IMR-90 (cell line): ENCODE data around the gene APOBEC3B. TPM values are rescaled to one million over a fixed set of nuclear protein-coding genes. Genes with fewer than 3 reads are reported as not detected.

Source experiments
- ATAC-seq: fragments of 200-7000 bp; cut with Tn5 transposase; 2 replicates; pipeline ENCODE4 v1.9.1; 2020; ENCODE audit warnings: low read depth, mild to moderate bottlenecking, moderate library complexity
- BruUV-seq: library from RNA; stranded (reverse); fragments of 400-500 nt; replicated peaks from 2 replicates; lab custom pipeline; 2021; lab: Mats Ljungman, UMichigan
- CTCF ChIA-PET: fragments of 300-600 bp; formaldehyde crosslinking; extraction: SDS; loops from one replicate; lab custom pipeline; 2021; ENCODE audit warnings: antibody characterized with exemption; lab: Yijun Ruan, JAX
- POLR2A ChIA-PET: fragments of 300-600 bp; sonication (Branson Sonifier 250); formaldehyde crosslinking; loops from one replicate; lab custom pipeline; 2022; ENCODE audit warnings: antibody characterized with exemption; ENCODE audit not compliant: unreplicated experiment; lab: Charles Lee
- DNase-seq: peaks from one replicate; pipeline ENCODE4 v3.0.0; 2013
- H2AFZ ChIP-seq: replicated peaks from 2 replicates; pipeline ENCODE3; 2013; ENCODE audit warnings: low read length, mild to moderate bottlenecking; ENCODE audit not compliant: poor library complexity
- H2AK5ac ChIP-seq: 2 replicates; pipeline ENCODE4 v1.6.1; 2013; ENCODE audit warnings: low read depth, low read length, inconsistent platforms
- H2AK9ac ChIP-seq: replicated peaks from 2 replicates; pipeline ENCODE3; 2013; ENCODE audit warnings: mild to moderate bottlenecking, low read depth, low read length, moderate library complexity; ENCODE audit not compliant: poor library complexity
- H2BK120ac ChIP-seq: 2 replicates; pipeline ENCODE4 v1.6.1; 2013; ENCODE audit warnings: low read depth, low read length, inconsistent platforms
- H2BK15ac ChIP-seq: 3 replicates; pipeline ENCODE4 v1.6.1; 2013; ENCODE audit warnings: low read depth, low read length, inconsistent platforms
- H2BK20ac ChIP-seq: 2 replicates; pipeline ENCODE4 v1.6.1; 2013; ENCODE audit warnings: low read depth, mild to moderate bottlenecking, inconsistent platforms, low read length, moderate library complexity
- H2BK5ac ChIP-seq: 2 replicates; pipeline ENCODE4 v1.6.1; 2013; ENCODE audit warnings: mild to moderate bottlenecking, low read depth, low read length, inconsistent platforms; ENCODE audit not compliant: poor library complexity, severe bottlenecking
- H3K14ac ChIP-seq: replicated peaks from 2 replicates; pipeline ENCODE4 v1.6.1; 2013; ENCODE audit warnings: low read depth, low read length, inconsistent platforms
- H3K18ac ChIP-seq: 2 replicates; pipeline ENCODE4 v1.6.1; 2013; ENCODE audit warnings: low read depth, low read length, control low read depth
- H3K23ac ChIP-seq: 2 replicates; pipeline ENCODE4 v1.6.1; 2013; ENCODE audit warnings: low read depth, low read length, inconsistent platforms
- H3K27ac ChIP-seq: 2 replicates; pipeline ENCODE4 v1.5.1; 2013; ENCODE audit warnings: mild to moderate bottlenecking, control low read depth, low read length; ENCODE audit not compliant: insufficient read depth
- H3K27me3 ChIP-seq: 2 replicates; pipeline ENCODE4 v1.6.1; 2013; ENCODE audit warnings: low read length; ENCODE audit not compliant: control insufficient read depth, insufficient read depth
- H3K36me3 ChIP-seq: 2 replicates; pipeline ENCODE4 v1.6.1; 2013; ENCODE audit warnings: low read length, mixed read lengths; ENCODE audit not compliant: control insufficient read depth, insufficient read depth
- H3K4ac ChIP-seq: 2 replicates; pipeline ENCODE4 v1.6.1; 2013; ENCODE audit warnings: low read depth, low read length, inconsistent platforms
- H3K4me1 ChIP-seq: 2 replicates; pipeline ENCODE4 v1.6.1; 2013; ENCODE audit warnings: low read length, mixed read lengths; ENCODE audit not compliant: control insufficient read depth, insufficient read depth
- H3K4me2 ChIP-seq: 2 replicates; pipeline ENCODE4 v1.6.1; 2013; ENCODE audit warnings: low read depth, mild to moderate bottlenecking, control low read depth, low read length, moderate library complexity
- H3K4me3 ChIP-seq: 2 replicates; pipeline ENCODE4 v1.5.1; 2013; ENCODE audit warnings: low read depth, mild to moderate bottlenecking, control low read depth, low read length, moderate library complexity; ENCODE audit not compliant: insufficient read depth
- H3K56ac ChIP-seq: 2 replicates; pipeline ENCODE4 v1.6.1; 2013; ENCODE audit warnings: low read length, inconsistent platforms; ENCODE audit not compliant: insufficient read depth; ENCODE audit errors: extremely low read depth
- H3K79me1 ChIP-seq, 2 experiments: 2 replicates each; pipeline ENCODE4 v1.6.1; 2013; ENCODE audit warnings: low read length in 2 of 2, inconsistent platforms in 1 of 2, low read depth in 1 of 2
- H3K9ac ChIP-seq: 2 replicates; pipeline ENCODE4 v1.6.1; 2013; ENCODE audit warnings: low read depth, low read length, control low read depth
- H3K9me1 ChIP-seq: 2 replicates; pipeline ENCODE4 v1.6.1; 2013; ENCODE audit warnings: low read length, inconsistent platforms; ENCODE audit not compliant: insufficient read depth
- H3K9me3 ChIP-seq: 2 replicates; pipeline ENCODE4 v1.6.1; 2013; ENCODE audit warnings: low read length; ENCODE audit not compliant: control insufficient read depth, insufficient read depth
- H4K20me1 ChIP-seq: 2 replicates; pipeline ENCODE4 v1.6.1; 2013; ENCODE audit warnings: low read length, inconsistent platforms; ENCODE audit not compliant: insufficient read depth
- H4K5ac ChIP-seq: 2 replicates; pipeline ENCODE4 v1.6.1; 2013; ENCODE audit warnings: mild to moderate bottlenecking, low read depth, low read length, control low read depth
- H4K8ac ChIP-seq, 2 experiments: 2 replicates each; pipeline ENCODE4 v1.6.1; 2013; ENCODE audit warnings: low read depth in 2 of 2, low read length in 2 of 2, control low read depth in 1 of 2, inconsistent platforms in 1 of 2
- H4K91ac ChIP-seq: 2 replicates; pipeline ENCODE4 v1.6.1; 2013; ENCODE audit warnings: low read depth, low read length, inconsistent platforms; ENCODE audit not compliant: insufficient read depth
- BHLHE40 ChIP-seq: fragments of 150-350 bp; IDR thresholded peaks from 2 replicates; pipeline ENCODE4 v1.6.1; 2016; ENCODE audit warnings: mild to moderate bottlenecking, low read depth, low read length
- MAFK ChIP-seq: IDR thresholded peaks from 2 replicates; pipeline ENCODE4 v1.6.1; 2012; ENCODE audit warnings: low read depth, low read length, improper control_type of control experiment
- POLR2A ChIP-seq: IDR thresholded peaks from 2 replicates; pipeline ENCODE4 v1.6.1; 2012; ENCODE audit warnings: mild to moderate bottlenecking, low read depth, low read length
- RCOR1 ChIP-seq: IDR thresholded peaks from 2 replicates; pipeline ENCODE4 v1.6.1; 2012; ENCODE audit warnings: mild to moderate bottlenecking, low read length, improper control_type of control experiment; ENCODE audit not compliant: insufficient replicate concordance
- WGBS, 2 experiments: methylation state at CpG; one replicate each; pipeline versions ENCODE4 v1.1.5 to v1.1.7; 2013; ENCODE audit warnings: missing lambda C conversion rate in 2 of 2; ENCODE audit not compliant: insufficient read length in 1 of 2; ENCODE audit errors: extremely low coverage in 2 of 2; 5-methylcytosine and 5-hydroxymethylcytosine counted together
- dilution Hi-C: fragments of 300-500 bp; cut with HindIII; formaldehyde crosslinking; loops from one replicate; pipeline ENCODE4 v1.14.3; 2018; ENCODE audit warnings: low sequenced_read_pairs; ENCODE audit not compliant: unreplicated experiment
- in situ Hi-C: fragments of 300-500 bp; cut with MboI; formaldehyde crosslinking; loops from 3 replicates; pipeline ENCODE4 v1.14.3; 2019; ENCODE audit warnings: low sequenced_read_pairs, inconsistent platforms, mixed read lengths
- intact Hi-C: fragments of 100-400 bp; cut with micrococcal nuclease; formaldehyde crosslinking; loops from 2 replicates; pipeline ENCODE4 v1.10.0; 2022
- polyA plus RNA-seq, 3 experiments: library from polyadenylated mRNA; depleted of rRNA; stranded (reverse); fragments of >200 nt; gene quantifications; 2 replicates each; pipeline ENCODE4 v1.2.3, GENCODE V29; 2012; ENCODE audit warnings: low replicate concordance in 1 of 3
- total RNA-seq: library from RNA; depleted of rRNA; stranded (reverse); fragments of >200 nt; gene quantifications from 2 replicates; pipeline ENCODE4 v1.2.3, GENCODE V29; 2012

APOBEC3B gene
- total and polyA plus RNA-seq, 2 of the 4 experiments (the other 2 are of a cell fraction), result 17.6 to 34.2 TPM

DNA sequence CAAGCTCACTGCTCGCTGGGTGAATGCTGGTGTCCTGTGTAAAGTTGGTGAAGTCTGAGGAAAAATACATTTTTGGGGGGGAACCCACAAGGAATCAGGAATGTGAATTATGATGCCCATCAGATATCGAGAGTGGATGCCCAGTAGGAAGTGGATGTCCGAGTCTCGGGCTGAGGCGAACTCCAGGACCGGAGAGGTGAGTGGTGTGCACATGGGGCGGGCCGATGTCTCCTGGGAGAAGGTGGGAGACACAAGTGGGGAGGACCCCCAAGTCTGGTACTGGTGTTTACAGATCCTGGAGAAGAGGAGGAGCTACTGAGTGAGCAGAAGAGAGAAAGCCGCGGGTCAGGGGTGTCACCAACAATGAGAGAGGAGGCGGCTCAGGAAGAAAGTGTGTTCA lies 43.9 kb upstream of the APOBEC3B start:
- intact Hi-C loops, result no loop called here
- in situ Hi-C loops, result no loop called here
- H3K4me2 ChIP-seq, result no peak overlapping the region
- H4K91ac ChIP-seq, result no peak overlapping the region
- no peak overlapping the region for H3K27ac ChIP-seq
- POLR2A ChIA-PET, result no interaction called here
- H2BK15ac ChIP-seq, result no peak overlapping the region
- no peak overlapping the region for H3K56ac ChIP-seq
- no peak overlapping the region for H2BK120ac ChIP-seq
- no peak overlapping the region for H3K23ac ChIP-seq
- CTCF ChIA-PET, result no interaction called here
- no peaks in the 10 kb centered on the region; the same call in 1 of the 2 replicates for H3K9me1 ChIP-seq
- no peak for ATAC-seq
- no peak overlapping the region for H2AFZ ChIP-seq
- dilution Hi-C loops, result no loop called here
- no peak overlapping the region for H3K14ac ChIP-seq
- no peak overlapping the region for H2AK9ac ChIP-seq
- H4K5ac ChIP-seq, result no peak overlapping the region
- H3K4ac ChIP-seq, result no peak overlapping the region
- H3K4me3 ChIP-seq, result no peak overlapping the region
- H3K9me3 ChIP-seq, result no peaks in the 10 kb centered on the region
- 84% methylated on average over 7 of the region's 11 CpGs; no CpG with 5 or more reads in 1 of the 2 experiments for WGBS, 2 experiments
- BruUV-seq, result no TSS peak
- TF ChIP-seq MAFK, result no peak
- no peak for TF ChIP-seq POLR2A
- no peak for TF ChIP-seq RCOR1
- no peak for TF ChIP-seq BHLHE40
- no peak overlapping the region for H2BK5ac ChIP-seq
- H4K20me1 ChIP-seq, result no peaks in the 10 kb centered on the region; the same call in 1 of the 2 replicates
- no peak overlapping the region for H4K8ac ChIP-seq
- DNase-seq, result no peak
- H3K36me3 ChIP-seq, result no peaks in the 10 kb centered on the region
- peaks cover 53% of the 10 kb centered on the region for H3K27me3 ChIP-seq
- no peak overlapping the region for H3K9ac ChIP-seq
- no peak overlapping the region for H2AK5ac ChIP-seq
- H2BK20ac ChIP-seq, result no peak overlapping the region
- no peaks in the 10 kb centered on the region for H3K4me1 ChIP-seq
- no peak overlapping the region for H3K18ac ChIP-seq
- H3K79me1 ChIP-seq, result no peaks in the 10 kb centered on the region
